ENCODE data around the gene PSMC1. TPM values are rescaled to one million over a fixed set of nuclear protein-coding genes. Genes with fewer than 3 reads are reported as not detected.

The PSMC1 gene
- total and polyA plus RNA-seq, 2 experiments from 2014 or later = 112 to 139 TPM

DNA sequence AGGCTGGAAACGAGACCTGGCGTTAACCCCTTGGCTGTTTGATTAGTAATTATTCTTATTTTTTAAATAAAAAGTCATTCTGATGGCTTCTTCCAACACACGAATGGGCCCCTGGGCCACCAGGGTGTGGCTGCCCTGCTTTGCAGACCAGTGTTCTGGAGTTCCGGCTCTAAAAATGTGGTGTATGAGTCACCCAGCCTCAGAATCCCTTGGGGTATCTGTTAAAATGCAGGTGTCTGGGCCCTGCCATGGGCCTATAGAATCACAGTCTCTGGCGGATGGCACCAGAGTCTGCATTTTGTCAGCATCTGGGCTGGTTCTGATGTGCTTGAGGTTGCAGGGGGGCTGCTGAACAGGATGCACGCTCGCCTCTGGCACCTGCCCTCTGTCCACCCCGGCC is 2.5 kb upstream of the PSMC1 start:
- H3K4me3 ChIP-seq = no peak overlapping the region
- Mint-ChIP-seq H3K27ac (no peak overlapping the region), H3K4me1 (peaks cover 9% of the 10 kb centered on the region; the same call in 2 of the 3 replicates), H3K36me3 (ENCODE audit: low read depth) (peaks cover 4% of the 10 kb centered on the region), H3K4me3 (no peak overlapping the region), H3K9me3 (peaks cover 2% of the 10 kb centered on the region; the same call in 1 of the 3 replicates), H3K27me3 (ENCODE audit: insufficient read depth, low read depth, poor library complexity) (peaks cover 11% of the 10 kb centered on the region)
- peaks cover 12% of the 10 kb centered on the region; the same call in 1 of the 2 replicates for H4K20me1 ChIP-seq (replicated peaks; ENCODE audit: insufficient read depth)
- no peak for DNase-seq (ENCODE audit: low spot score)
- no peak overlapping the region for H3K27ac ChIP-seq (ENCODE audit: low read depth)
- no peaks in the 10 kb centered on the region for H3K9me2 ChIP-seq (ENCODE audit: insufficient read depth)
- no peak overlapping the region for H2AFZ ChIP-seq
- ATAC-seq = no peak
- H3K36me3 ChIP-seq (ENCODE audit: insufficient read depth) = no peaks in the 10 kb centered on the region
- H3K4me1 ChIP-seq (ENCODE audit: insufficient read depth) = peaks cover 4% of the 10 kb centered on the region; the same call in 1 of the 2 replicates
- H3F3A ChIP-seq (replicated peaks; ENCODE audit: low read depth) = no peaks in the 10 kb centered on the region
- H3K27me3 ChIP-seq (ENCODE audit: insufficient read depth) = peaks cover 3% of the 10 kb centered on the region; the same call in 1 of the 2 replicates
- H3K79me2 ChIP-seq (replicated peaks; ENCODE audit: insufficient read depth) = peaks cover 31% of the 10 kb centered on the region
- H3K4me2 ChIP-seq = no peak overlapping the region
- TF ChIP-seq, protein P1, sequence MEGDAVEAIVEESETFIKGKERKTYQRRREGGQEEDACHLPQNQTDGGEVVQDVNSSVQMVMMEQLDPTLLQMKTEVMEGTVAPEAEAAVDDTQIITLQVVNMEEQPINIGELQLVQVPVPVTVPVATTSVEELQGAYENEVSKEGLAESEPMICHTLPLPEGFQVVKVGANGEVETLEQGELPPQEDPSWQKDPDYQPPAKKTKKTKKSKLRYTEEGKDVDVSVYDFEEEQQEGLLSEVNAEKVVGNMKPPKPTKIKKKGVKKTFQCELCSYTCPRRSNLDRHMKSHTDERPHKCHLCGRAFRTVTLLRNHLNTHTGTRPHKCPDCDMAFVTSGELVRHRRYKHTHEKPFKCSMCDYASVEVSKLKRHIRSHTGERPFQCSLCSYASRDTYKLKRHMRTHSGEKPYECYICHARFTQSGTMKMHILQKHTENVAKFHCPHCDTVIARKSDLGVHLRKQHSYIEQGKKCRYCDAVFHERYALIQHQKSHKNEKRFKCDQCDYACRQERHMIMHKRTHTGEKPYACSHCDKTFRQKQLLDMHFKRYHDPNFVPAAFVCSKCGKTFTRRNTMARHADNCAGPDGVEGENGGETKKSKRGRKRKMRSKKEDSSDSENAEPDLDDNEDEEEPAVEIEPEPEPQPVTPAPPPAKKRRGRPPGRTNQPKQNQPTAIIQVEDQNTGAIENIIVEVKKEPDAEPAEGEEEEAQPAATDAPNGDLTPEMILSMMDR (conservative IDR thresholded peaks at IDR 0.05; ENCODE audit: low read depth in 2 of 2) = no peak
- TF ChIP-seq JUNB (IDR thresholded peaks at IDR 0.05; ENCODE audit: unreplicated experiment) (no peak), EZH2 (IDR thresholded peaks at IDR 0.05; ENCODE audit: low read depth, unreplicated experiment) (no peak), NANOG (IDR thresholded peaks at IDR 0.05; ENCODE audit: borderline replicate concordance) (no peak), CREB1 (CRISPR knock-in tag; IDR thresholded peaks at IDR 0.05; ENCODE audit: low read depth) (no peak), ZNF114 (CRISPR knock-in tag; IDR thresholded peaks at IDR 0.05) (no peak), STAT1 (IDR thresholded peaks at IDR 0.05; ENCODE audit: unreplicated experiment) (no peak), ZNF331 (CRISPR knock-in tag; IDR thresholded peaks at IDR 0.05; ENCODE audit: low read depth) (no peak), POLR2AphosphoS5 (IDR thresholded peaks at IDR 0.05; ENCODE audit: low read depth) (no peak), EZH2phosphoT487 (IDR thresholded peaks at IDR 0.05; ENCODE audit: unreplicated experiment) (no peak)
- TF ChIP-seq, protein P2, sequence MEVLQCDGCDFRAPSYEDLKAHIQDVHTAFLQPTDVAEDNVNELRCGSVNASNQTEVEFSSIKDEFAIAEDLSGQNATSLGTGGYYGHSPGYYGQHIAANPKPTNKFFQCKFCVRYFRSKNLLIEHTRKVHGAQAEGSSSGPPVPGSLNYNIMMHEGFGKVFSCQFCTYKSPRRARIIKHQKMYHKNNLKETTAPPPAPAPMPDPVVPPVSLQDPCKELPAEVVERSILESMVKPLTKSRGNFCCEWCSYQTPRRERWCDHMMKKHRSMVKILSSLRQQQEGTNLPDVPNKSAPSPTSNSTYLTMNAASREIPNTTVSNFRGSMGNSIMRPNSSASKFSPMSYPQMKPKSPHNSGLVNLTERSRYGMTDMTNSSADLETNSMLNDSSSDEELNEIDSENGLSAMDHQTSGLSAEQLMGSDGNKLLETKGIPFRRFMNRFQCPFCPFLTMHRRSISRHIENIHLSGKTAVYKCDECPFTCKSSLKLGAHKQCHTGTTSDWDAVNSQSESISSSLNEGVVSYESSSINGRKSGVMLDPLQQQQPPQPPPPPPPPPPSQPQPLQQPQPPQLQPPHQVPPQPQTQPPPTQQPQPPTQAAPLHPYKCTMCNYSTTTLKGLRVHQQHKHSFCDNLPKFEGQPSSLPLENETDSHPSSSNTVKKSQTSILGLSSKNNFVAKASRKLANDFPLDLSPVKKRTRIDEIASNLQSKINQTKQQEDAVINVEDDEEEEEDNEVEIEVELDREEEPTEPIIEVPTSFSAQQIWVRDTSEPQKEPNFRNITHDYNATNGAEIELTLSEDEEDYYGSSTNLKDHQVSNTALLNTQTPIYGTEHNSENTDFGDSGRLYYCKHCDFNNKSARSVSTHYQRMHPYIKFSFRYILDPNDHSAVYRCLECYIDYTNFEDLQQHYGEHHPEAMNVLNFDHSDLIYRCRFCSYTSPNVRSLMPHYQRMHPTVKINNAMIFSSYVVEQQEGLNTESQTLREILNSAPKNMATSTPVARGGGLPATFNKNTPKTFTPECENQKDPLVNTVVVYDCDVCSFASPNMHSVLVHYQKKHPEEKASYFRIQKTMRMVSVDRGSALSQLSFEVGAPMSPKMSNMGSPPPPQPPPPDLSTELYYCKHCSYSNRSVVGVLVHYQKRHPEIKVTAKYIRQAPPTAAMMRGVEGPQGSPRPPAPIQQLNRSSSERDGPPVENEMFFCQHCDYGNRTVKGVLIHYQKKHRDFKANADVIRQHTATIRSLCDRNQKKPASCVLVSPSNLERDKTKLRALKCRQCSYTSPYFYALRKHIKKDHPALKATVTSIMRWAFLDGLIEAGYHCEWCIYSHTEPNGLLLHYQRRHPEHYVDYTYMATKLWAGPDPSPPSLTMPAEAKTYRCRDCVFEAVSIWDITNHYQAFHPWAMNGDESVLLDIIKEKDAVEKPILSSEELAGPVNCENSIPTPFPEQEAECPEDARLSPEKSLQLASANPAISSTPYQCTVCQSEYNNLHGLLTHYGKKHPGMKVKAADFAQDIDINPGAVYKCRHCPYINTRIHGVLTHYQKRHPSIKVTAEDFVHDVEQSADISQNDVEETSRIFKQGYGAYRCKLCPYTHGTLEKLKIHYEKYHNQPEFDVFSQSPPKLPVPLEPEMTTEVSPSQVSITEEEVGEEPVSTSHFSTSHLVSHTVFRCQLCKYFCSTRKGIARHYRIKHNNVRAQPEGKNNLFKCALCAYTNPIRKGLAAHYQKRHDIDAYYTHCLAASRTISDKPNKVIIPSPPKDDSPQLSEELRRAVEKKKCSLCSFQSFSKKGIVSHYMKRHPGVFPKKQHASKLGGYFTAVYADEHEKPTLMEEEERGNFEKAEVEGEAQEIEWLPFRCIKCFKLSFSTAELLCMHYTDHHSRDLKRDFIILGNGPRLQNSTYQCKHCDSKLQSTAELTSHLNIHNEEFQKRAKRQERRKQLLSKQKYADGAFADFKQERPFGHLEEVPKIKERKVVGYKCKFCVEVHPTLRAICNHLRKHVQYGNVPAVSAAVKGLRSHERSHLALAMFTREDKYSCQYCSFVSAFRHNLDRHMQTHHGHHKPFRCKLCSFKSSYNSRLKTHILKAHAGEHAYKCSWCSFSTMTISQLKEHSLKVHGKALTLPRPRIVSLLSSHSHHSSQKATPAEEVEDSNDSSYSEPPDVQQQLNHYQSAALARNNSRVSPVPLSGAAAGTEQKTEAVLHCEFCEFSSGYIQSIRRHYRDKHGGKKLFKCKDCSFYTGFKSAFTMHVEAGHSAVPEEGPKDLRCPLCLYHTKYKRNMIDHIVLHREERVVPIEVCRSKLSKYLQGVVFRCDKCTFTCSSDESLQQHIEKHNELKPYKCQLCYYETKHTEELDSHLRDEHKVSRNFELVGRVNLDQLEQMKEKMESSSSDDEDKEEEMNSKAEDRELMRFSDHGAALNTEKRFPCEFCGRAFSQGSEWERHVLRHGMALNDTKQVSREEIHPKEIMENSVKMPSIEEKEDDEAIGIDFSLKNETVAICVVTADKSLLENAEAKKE (CRISPR knock-in tag; IDR thresholded peaks at IDR 0.05) = no peak
- TF ChIP-seq, protein P3, sequence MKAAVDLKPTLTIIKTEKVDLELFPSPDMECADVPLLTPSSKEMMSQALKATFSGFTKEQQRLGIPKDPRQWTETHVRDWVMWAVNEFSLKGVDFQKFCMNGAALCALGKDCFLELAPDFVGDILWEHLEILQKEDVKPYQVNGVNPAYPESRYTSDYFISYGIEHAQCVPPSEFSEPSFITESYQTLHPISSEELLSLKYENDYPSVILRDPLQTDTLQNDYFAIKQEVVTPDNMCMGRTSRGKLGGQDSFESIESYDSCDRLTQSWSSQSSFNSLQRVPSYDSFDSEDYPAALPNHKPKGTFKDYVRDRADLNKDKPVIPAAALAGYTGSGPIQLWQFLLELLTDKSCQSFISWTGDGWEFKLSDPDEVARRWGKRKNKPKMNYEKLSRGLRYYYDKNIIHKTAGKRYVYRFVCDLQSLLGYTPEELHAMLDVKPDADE (IDR thresholded peaks at IDR 0.05) = no peak
- TF ChIP-seq, protein P4, sequence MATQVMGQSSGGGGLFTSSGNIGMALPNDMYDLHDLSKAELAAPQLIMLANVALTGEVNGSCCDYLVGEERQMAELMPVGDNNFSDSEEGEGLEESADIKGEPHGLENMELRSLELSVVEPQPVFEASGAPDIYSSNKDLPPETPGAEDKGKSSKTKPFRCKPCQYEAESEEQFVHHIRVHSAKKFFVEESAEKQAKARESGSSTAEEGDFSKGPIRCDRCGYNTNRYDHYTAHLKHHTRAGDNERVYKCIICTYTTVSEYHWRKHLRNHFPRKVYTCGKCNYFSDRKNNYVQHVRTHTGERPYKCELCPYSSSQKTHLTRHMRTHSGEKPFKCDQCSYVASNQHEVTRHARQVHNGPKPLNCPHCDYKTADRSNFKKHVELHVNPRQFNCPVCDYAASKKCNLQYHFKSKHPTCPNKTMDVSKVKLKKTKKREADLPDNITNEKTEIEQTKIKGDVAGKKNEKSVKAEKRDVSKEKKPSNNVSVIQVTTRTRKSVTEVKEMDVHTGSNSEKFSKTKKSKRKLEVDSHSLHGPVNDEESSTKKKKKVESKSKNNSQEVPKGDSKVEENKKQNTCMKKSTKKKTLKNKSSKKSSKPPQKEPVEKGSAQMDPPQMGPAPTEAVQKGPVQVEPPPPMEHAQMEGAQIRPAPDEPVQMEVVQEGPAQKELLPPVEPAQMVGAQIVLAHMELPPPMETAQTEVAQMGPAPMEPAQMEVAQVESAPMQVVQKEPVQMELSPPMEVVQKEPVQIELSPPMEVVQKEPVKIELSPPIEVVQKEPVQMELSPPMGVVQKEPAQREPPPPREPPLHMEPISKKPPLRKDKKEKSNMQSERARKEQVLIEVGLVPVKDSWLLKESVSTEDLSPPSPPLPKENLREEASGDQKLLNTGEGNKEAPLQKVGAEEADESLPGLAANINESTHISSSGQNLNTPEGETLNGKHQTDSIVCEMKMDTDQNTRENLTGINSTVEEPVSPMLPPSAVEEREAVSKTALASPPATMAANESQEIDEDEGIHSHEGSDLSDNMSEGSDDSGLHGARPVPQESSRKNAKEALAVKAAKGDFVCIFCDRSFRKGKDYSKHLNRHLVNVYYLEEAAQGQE (IDR thresholded peaks at IDR 0.05; ENCODE audit: unreplicated experiment) = no peak

Data from GM23338 (cell line).